Measurements from ENCODE around the gene PPM1G.

- TF ChIP-seq CTCF (IDR thresholded peaks at IDR 0.05), result no peak
- TF ChIP-seq POLR2A (IDR thresholded peaks at IDR 0.05), result no peak
- no peak for TF ChIP-seq POLR2AphosphoS5 (IDR thresholded peaks at IDR 0.05)
Measured at GRCh38 chr2:27370816-27371620, 38.4 kb downstream of the PPM1G start.

Data from suprapubic skin (tissue), 4 donors.